ENCODE data around the gene SIK3. TPM values are rescaled to one million over a fixed set of nuclear protein-coding genes. Genes with fewer than 3 reads are reported as not detected.

Gene SIK3
- total RNA-seq, 1 experiment from 2014 or later, result 17.4 TPM

GRCh38 chr11:116794851-116795250 lies 303.4 kb downstream of the SIK3 start:
- Mint-ChIP-seq H3K4me1 (ENCODE audit: low read depth, unreplicated experiment) (no peaks in the 10 kb centered on the region), H3K27ac (ENCODE audit: unreplicated experiment) (no peak overlapping the region), H3K27me3 (ENCODE audit: unreplicated experiment) (no peaks in the 10 kb centered on the region), H3K9me3 (ENCODE audit: low read depth, unreplicated experiment) (no peaks in the 10 kb centered on the region), H3K4me3 (ENCODE audit: low read depth, unreplicated experiment) (no peak overlapping the region), H3K36me3 (ENCODE audit: insufficient read depth, unreplicated experiment) (no peaks in the 10 kb centered on the region)
- intact Hi-C loops (cut with micrococcal nuclease; ENCODE audit: unreplicated experiment), result loop anchor here (5.0 kb wide), 2 partner anchors 42 to 312 kb away; partner anchors contain the start of gene APOA1
- CTCF ChIA-PET, result no interaction called here
- no peak for DNase-seq
- TF ChIP-seq CTCF (IDR thresholded peaks at IDR 0.05; ENCODE audit: unreplicated experiment), result no peak
- no TSS peak for BruUV-seq (replicated peaks)

- Mint-ChIP-seq H3K27me3 (ENCODE audit: unreplicated experiment) (no peaks in the 10 kb centered on the region), H3K27ac (ENCODE audit: unreplicated experiment) (no peak overlapping the region), H3K36me3 (ENCODE audit: insufficient read depth, unreplicated experiment) (no peaks in the 10 kb centered on the region), H3K4me1 (ENCODE audit: low read depth, unreplicated experiment) (peaks cover 2% of the 10 kb centered on the region), H3K4me3 (ENCODE audit: low read depth, unreplicated experiment) (no peak overlapping the region), H3K9me3 (ENCODE audit: low read depth, unreplicated experiment) (no peaks in the 10 kb centered on the region)
- intact Hi-C loops (cut with micrococcal nuclease; ENCODE audit: unreplicated experiment), result loop anchor here (5.0 kb wide), 2 partner anchors 44 to 314 kb away; partner anchors contain the start of gene APOA1
- DNase-seq, result no peak
- no peak for TF ChIP-seq CTCF (IDR thresholded peaks at IDR 0.05; ENCODE audit: unreplicated experiment)
- CTCF ChIA-PET, result no interaction called here
- BruUV-seq (replicated peaks), result no TSS peak
Observed at GRCh38 chr11:116793772-116794097, 304.5 kb downstream of the SIK3 start.

Other genes starting within 250 kb of the SIK3 start
- 66.7 and 74.5 TPM in 2 replicates for gene PAFAH1B2, start 45.9 kb upstream of the SIK3 start, total RNA-seq (2022)
- 12.2 and 15.4 TPM in 2 replicates for gene SIDT2, start 80.3 kb upstream of the SIK3 start, total RNA-seq (2022)
- gene TAGLN, start 100.9 kb upstream of the SIK3 start, total RNA-seq (2022), result 4.6 and 6.6 TPM in 2 replicates
- 44.3 and 49.2 TPM in 2 replicates for gene PCSK7, start 133.6 kb upstream of the SIK3 start, total RNA-seq (2022)
- gene RNF214, start 134.2 kb upstream of the SIK3 start, total RNA-seq (2022), result 19.2 and 20.0 TPM in 2 replicates
- 8.4 and 8.8 TPM in 2 replicates for gene BACE1-AS, start 192.9 kb upstream of the SIK3 start, total RNA-seq (2022)
- 9.6 and 10.7 TPM in 2 replicates for gene BACE1, start 217.8 kb upstream of the SIK3 start, total RNA-seq (2022)
- gene CEP164, start 229.4 kb upstream of the SIK3 start, total RNA-seq (2022), result 25.4 and 29.6 TPM in 2 replicates